ENCODE results near the gene IL18RAP. TPM values are rescaled to one million over a fixed set of nuclear protein-coding genes. Genes with fewer than 3 reads are reported as not detected.

Gene IL18RAP
- total and polyA plus RNA-seq, 9 donors = 0.10 to 0.77 (median 0.33) TPM

DNA sequence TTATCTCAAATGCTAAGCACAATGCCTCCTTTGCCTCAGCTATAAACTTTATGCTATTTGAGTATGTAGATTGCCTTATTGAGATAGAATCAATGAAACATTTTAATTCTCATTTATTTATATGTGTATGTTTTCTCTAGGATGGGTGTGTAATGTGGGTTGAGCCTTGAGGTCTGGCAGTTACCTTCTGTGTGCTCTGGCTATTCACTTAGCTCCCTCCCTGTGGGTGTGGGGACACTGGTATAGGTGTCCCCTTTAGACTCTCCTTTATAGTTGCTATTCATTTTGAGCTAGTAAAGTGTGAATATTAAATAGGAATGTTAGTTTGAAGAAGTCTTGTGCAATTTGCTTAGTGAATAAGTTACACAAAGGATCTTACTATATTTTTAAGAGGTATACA lies 51.8 kb downstream of the IL18RAP start:
- Histone ChIP-seq H3K27ac (no peak overlapping the region), H3K27me3 (no peaks in the 10 kb centered on the region), H3K4me1 (ENCODE audit: insufficient read depth) (no peaks in the 10 kb centered on the region), H3K4me3 (no peak overlapping the region), H3K36me3 (no peaks in the 10 kb centered on the region), H3K9me3 (no peaks in the 10 kb centered on the region)
- no peak for DNase-seq
- TF ChIP-seq, protein P1, sequence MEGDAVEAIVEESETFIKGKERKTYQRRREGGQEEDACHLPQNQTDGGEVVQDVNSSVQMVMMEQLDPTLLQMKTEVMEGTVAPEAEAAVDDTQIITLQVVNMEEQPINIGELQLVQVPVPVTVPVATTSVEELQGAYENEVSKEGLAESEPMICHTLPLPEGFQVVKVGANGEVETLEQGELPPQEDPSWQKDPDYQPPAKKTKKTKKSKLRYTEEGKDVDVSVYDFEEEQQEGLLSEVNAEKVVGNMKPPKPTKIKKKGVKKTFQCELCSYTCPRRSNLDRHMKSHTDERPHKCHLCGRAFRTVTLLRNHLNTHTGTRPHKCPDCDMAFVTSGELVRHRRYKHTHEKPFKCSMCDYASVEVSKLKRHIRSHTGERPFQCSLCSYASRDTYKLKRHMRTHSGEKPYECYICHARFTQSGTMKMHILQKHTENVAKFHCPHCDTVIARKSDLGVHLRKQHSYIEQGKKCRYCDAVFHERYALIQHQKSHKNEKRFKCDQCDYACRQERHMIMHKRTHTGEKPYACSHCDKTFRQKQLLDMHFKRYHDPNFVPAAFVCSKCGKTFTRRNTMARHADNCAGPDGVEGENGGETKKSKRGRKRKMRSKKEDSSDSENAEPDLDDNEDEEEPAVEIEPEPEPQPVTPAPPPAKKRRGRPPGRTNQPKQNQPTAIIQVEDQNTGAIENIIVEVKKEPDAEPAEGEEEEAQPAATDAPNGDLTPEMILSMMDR (IDR thresholded peaks at IDR 0.05) = no peak
- TF ChIP-seq POLR2A (IDR thresholded peaks at IDR 0.05) (no peak), EP300 (IDR thresholded peaks at IDR 0.05) (no peak)
- intact Hi-C loops (cut with DNase I) = no loop called here

DNA sequence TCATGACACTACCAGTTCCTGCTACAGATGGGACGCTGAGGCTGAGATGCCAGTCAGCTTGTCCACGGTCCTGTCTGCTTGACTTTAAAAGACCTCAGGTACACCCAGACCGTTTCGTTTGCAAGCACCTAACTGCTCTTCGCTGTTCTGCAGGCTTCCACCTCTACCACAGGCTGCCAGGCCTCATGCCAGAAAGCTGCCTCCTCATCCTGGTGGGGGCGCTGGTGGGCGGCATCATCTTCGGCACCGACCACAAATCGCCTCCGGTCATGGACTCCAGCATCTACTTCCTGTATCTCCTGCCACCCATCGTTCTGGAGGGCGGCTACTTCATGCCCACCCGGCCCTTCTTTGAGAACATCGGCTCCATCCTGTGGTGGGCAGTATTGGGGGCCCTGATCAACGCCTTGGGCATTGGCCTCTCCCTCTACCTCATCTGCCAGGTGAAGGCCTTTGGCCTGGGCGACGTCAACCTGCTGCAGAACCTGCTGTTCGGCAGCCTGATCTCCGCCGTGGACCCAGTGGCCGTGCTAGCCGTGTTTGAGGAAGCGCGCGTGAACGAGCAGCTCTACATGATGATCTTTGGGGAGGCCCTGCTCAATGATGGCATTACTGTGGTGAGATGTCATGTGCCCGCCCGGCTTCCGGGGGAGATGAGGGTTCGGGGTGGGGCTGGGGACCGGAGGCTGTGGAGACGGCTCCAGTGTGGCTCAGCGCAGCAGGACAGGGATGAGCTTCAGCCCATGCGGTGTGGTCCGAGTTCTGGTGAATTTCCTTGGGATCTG lies 55.9 kb downstream of the IL18RAP start:
- H3K36me3 ChIP-seq = no peaks in the 10 kb centered on the region
- DNase-seq = no peak
- no peaks in the 10 kb centered on the region for H3K4me1 ChIP-seq (ENCODE audit: insufficient read depth)
- H3K9me3 ChIP-seq = no peaks in the 10 kb centered on the region
- H3K27ac ChIP-seq = no peak overlapping the region
- H3K27me3 ChIP-seq = no peaks in the 10 kb centered on the region
- intact Hi-C loops (cut with DNase I) = no loop called here
- WGBS, 3 donors = 86 to 90% (median 90%) methylated on average over 36 of the region's 36 CpGs
- no peak for TF ChIP-seq EP300 (IDR thresholded peaks at IDR 0.05)
- TF ChIP-seq, protein P1 (IDR thresholded peaks at IDR 0.05) = no peak
- TF ChIP-seq POLR2A (IDR thresholded peaks at IDR 0.05) = no peak
- H3K4me3 ChIP-seq = no peak overlapping the region

DNA sequence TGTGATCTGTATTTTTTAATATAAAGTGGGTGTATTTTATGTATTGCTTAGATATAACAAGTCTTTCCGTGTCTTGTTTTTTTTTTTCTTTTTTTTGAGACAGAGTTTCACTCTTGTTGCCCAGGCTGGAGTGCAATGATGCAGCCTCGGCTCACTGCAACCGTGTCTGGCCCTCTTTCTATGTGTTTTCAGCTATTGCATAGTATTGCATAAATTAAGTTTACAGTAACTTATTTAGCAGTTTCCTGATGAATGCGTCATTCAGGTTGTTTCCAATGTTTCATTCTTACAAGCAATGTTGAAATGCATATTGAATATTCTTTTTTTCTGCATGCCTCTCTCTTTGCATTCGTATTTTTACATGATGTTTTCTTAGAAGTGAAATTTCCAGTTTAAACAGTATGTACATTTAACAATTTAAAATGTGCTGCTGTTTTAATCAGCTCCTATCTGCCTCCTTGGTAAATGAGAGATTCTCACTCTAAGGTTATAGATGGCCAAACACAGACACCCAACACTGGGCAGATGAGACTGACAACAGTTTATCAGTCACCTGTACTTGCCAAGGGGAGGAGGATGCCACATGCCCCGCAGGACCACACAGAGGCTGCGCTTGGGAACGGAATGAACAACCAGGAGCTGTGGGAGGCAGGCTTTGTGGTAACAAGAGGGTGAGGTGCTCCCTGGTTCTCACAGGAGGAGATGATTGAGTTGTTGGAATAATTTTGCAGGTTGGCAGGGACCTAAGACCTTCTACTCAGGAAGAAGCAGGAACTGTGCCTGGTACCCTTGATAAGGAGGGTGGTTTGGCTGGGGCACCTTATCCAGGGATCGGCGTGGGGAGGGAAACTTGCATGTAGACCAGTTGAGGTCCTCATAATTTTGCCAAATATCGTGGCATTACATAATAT lies 57.6 kb downstream of the IL18RAP start:
- Histone ChIP-seq H3K9me3 (no peaks in the 10 kb centered on the region), H3K4me3 (no peak overlapping the region), H3K27ac (no peak overlapping the region), H3K4me1 (ENCODE audit: insufficient read depth) (no peaks in the 10 kb centered on the region), H3K27me3 (no peaks in the 10 kb centered on the region), H3K36me3 (no peaks in the 10 kb centered on the region)
- intact Hi-C loops (cut with DNase I) = no loop called here
- TF ChIP-seq, protein P1 (IDR thresholded peaks at IDR 0.05) = no peak
- no peak for TF ChIP-seq EP300 (IDR thresholded peaks at IDR 0.05)
- no peak for TF ChIP-seq POLR2A (IDR thresholded peaks at IDR 0.05)
- WGBS, 3 donors = 66 to 70% (median 68%) methylated on average over 11 of the region's 11 CpGs
- no peak for DNase-seq

DNA sequence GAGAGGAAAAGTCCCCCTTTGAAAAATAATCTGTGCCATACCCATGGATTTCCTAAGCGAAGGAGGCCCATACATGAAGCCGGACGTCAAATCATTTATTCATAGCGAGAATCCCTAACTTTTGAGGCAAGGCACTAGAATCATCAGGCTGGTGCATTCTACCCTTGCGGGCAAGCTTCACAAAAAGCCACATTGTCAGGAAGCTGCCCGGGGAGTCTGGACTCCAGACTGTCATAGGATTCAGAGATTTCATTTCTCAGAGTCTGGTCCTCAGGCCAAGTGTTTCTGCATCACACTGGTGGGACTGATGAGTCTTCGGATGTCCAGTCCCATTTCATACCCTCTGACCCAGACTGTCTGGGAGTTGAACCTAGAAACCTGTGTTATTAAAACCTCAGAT lies 59.0 kb downstream of the IL18RAP start:
- H3K4me3 ChIP-seq = no peak overlapping the region
- DNase-seq = no peak
- H3K27me3 ChIP-seq = no peaks in the 10 kb centered on the region
- TF ChIP-seq, protein P1 (IDR thresholded peaks at IDR 0.05) = no peak
- TF ChIP-seq POLR2A (IDR thresholded peaks at IDR 0.05) (no peak), EP300 (IDR thresholded peaks at IDR 0.05) (no peak)
- 77 to 81% (median 79%) methylated on average over 7 of the region's 7 CpGs for WGBS, 3 donors
- no peaks in the 10 kb centered on the region for H3K36me3 ChIP-seq
- no peak overlapping the region for H3K27ac ChIP-seq
- H3K4me1 ChIP-seq (ENCODE audit: insufficient read depth) = no peaks in the 10 kb centered on the region
- no peaks in the 10 kb centered on the region for H3K9me3 ChIP-seq
- intact Hi-C loops (cut with DNase I) = no loop called here
